ENCODE measurements around the gene NXT1.

DNA sequence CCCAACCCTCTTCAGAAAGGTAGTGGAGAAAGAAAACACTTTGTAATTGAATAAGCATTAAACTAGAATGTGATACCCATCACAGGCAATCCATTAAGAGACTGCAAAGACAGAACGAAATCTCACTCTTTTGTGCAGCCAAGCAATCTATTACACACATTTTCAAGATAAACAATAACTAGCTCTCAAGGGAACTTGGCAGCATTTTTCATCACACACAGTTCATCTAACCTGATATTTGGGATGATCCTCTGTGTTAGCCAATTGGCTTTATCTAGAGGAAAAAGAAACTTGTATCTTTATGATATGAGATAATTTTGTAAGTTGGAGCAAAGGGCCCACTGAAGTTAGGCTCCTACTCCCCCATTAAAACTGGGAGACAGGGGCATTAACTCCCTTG lies 9.9 kb downstream of the NXT1 start:
- TF ChIP-seq, protein P1, sequence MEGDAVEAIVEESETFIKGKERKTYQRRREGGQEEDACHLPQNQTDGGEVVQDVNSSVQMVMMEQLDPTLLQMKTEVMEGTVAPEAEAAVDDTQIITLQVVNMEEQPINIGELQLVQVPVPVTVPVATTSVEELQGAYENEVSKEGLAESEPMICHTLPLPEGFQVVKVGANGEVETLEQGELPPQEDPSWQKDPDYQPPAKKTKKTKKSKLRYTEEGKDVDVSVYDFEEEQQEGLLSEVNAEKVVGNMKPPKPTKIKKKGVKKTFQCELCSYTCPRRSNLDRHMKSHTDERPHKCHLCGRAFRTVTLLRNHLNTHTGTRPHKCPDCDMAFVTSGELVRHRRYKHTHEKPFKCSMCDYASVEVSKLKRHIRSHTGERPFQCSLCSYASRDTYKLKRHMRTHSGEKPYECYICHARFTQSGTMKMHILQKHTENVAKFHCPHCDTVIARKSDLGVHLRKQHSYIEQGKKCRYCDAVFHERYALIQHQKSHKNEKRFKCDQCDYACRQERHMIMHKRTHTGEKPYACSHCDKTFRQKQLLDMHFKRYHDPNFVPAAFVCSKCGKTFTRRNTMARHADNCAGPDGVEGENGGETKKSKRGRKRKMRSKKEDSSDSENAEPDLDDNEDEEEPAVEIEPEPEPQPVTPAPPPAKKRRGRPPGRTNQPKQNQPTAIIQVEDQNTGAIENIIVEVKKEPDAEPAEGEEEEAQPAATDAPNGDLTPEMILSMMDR (IDR thresholded peaks at IDR 0.05; ENCODE audit: borderline replicate concordance, extremely low read depth, low read length, poor library complexity, severe bottlenecking): no peak
- no peak for TF ChIP-seq EZH2 (IDR thresholded peaks at IDR 0.05; ENCODE audit: borderline replicate concordance, low read depth, low read length, severe bottlenecking)

Measured in DND-41 (cell line).